ENCODE results near the gene EI24. TPM values are rescaled to one million over a fixed set of nuclear protein-coding genes. Genes with fewer than 3 reads are reported as not detected.

The EI24 gene
- total RNA-seq, 2 experiments from 2014 or later = 45.8 to 46.2 TPM

- Mint-ChIP-seq H3K27ac (no peak overlapping the region), H3K9me3 (ENCODE audit: insufficient read depth) (no peaks in the 10 kb centered on the region), H3K4me1 (ENCODE audit: low read depth) (no peaks in the 10 kb centered on the region), H3K36me3 (ENCODE audit: low read depth) (peaks cover 44% of the 10 kb centered on the region), H3K27me3 (ENCODE audit: low read depth) (no peaks in the 10 kb centered on the region), H3K4me3 (no peak overlapping the region)
- CTCF ChIA-PET = interaction anchor here (1.6 kb wide), 1 partner anchor 14 kb away, joined by 3 read pairs; the partner anchor contains the start of gene EI24
- DNase-seq (no peak), ATAC-seq (no peak)
- POLR2A ChIA-PET = interaction anchor here (1.1 to 1.5 kb wide), 2 partner anchors 8 to 13 kb away, joined by 3 to 7 read pairs; no protein-coding TSS in a partner anchor
Measured at GRCh38 chr11:125583496-125583895, 14.2 kb downstream of the EI24 start.

- DNase-seq (no peak), ATAC-seq (no peak)
- CTCF ChIA-PET = no interaction called here
- H3K27ac Mint-ChIP-seq = no peak overlapping the region
- H3K36me3 Mint-ChIP-seq (ENCODE audit: low read depth) = peaks cover 31% of the 10 kb centered on the region
- no peaks in the 10 kb centered on the region for H3K4me1 Mint-ChIP-seq (ENCODE audit: low read depth)
- POLR2A ChIA-PET = no interaction called here
- H3K27me3 Mint-ChIP-seq (ENCODE audit: low read depth) = no peaks in the 10 kb centered on the region
- H3K9me3 Mint-ChIP-seq (ENCODE audit: insufficient read depth) = no peaks in the 10 kb centered on the region
- no peak overlapping the region for H3K4me3 Mint-ChIP-seq
Measured at GRCh38 chr11:125585487-125585886, 16.2 kb downstream of the EI24 start.

GRCh38 chr11:125586623-125587022, 17.3 kb downstream of the EI24 start:
- ChIA-PET CTCF (interaction anchor here (0.5 to 1.0 kb wide), 2 partner anchors 17 to 337 kb away, joined by 3 read pairs; partner anchors contain the start of gene EI24), POLR2A (no interaction called here)
- peaks cover 27% of the 10 kb centered on the region for H3K36me3 Mint-ChIP-seq (ENCODE audit: low read depth)
- no peak for ATAC-seq
- H3K9me3 Mint-ChIP-seq (ENCODE audit: insufficient read depth) = no peaks in the 10 kb centered on the region
- no peak overlapping the region for H3K4me3 Mint-ChIP-seq
- peaks cover 6% of the 10 kb centered on the region for H3K4me1 Mint-ChIP-seq (ENCODE audit: low read depth)
- no peak overlapping the region for H3K27ac Mint-ChIP-seq
- H3K27me3 Mint-ChIP-seq (ENCODE audit: low read depth) = no peaks in the 10 kb centered on the region
- no peak for DNase-seq

GRCh38 chr11:125587480-125587879, 18.2 kb downstream of the EI24 start:
- no peaks in the 10 kb centered on the region for H3K27me3 Mint-ChIP-seq (ENCODE audit: low read depth)
- ATAC-seq (no peak), DNase-seq (no peak)
- H3K4me1 Mint-ChIP-seq (ENCODE audit: low read depth) = peaks cover 6% of the 10 kb centered on the region
- ChIA-PET POLR2A (no interaction called here), CTCF (no interaction called here)
- peaks cover 24% of the 10 kb centered on the region for H3K36me3 Mint-ChIP-seq (ENCODE audit: low read depth)
- H3K9me3 Mint-ChIP-seq (ENCODE audit: insufficient read depth) = no peaks in the 10 kb centered on the region
- H3K4me3 Mint-ChIP-seq = no peak overlapping the region
- H3K27ac Mint-ChIP-seq = no peak overlapping the region

GRCh38 chr11:125588505-125588904, 19.2 kb downstream of the EI24 start:
- H3K9me3 Mint-ChIP-seq (ENCODE audit: insufficient read depth) = no peaks in the 10 kb centered on the region
- no peak for ATAC-seq
- no peak overlapping the region for H3K4me3 Mint-ChIP-seq
- H3K36me3 Mint-ChIP-seq (ENCODE audit: low read depth) = peaks cover 22% of the 10 kb centered on the region
- CTCF ChIA-PET = interaction anchor here (0.6 to 1.6 kb wide), 2 partner anchors 19 to 694 kb away, joined by 3 to 4 read pairs; partner anchors contain the start of gene EI24
- DNase-seq = no peak
- POLR2A ChIA-PET = interaction anchor here (0.6 kb wide), 1 partner anchor 18 kb away, joined by 3 read pairs; no protein-coding TSS in a partner anchor
- no peak overlapping the region for H3K27ac Mint-ChIP-seq
- H3K27me3 Mint-ChIP-seq (ENCODE audit: low read depth) = no peaks in the 10 kb centered on the region
- H3K4me1 Mint-ChIP-seq (ENCODE audit: low read depth) = peaks cover 8% of the 10 kb centered on the region

GRCh38 chr11:125591649-125592304, 22.5 kb downstream of the EI24 start:
- peak overlapping the region; percentile 96 for H3K27ac Mint-ChIP-seq
- H3K4me3 Mint-ChIP-seq = peak overlapping the region; percentile 93
- DNase-seq = peak; percentile 54
- CTCF ChIA-PET = interaction anchor here (0.9 to 4.4 kb wide), 8 partner anchors 9 to 78 kb away, joined by 3 to 25 read pairs (median 4); partner anchors contain the start of genes CHEK1 and EI24
- H3K9me3 Mint-ChIP-seq (ENCODE audit: insufficient read depth) = no peaks in the 10 kb centered on the region
- peaks cover 21% of the 10 kb centered on the region for H3K36me3 Mint-ChIP-seq (ENCODE audit: low read depth)
- POLR2A ChIA-PET = interaction anchor here (0.5 to 3.8 kb wide), 11 partner anchors 9 to 296 kb away, joined by 3 to 32 read pairs (median 3); partner anchors contain the start of genes CHEK1, EI24 and HYLS1
- H3K27me3 Mint-ChIP-seq (ENCODE audit: low read depth) = no peaks in the 10 kb centered on the region
- peaks cover 33% of the 10 kb centered on the region for H3K4me1 Mint-ChIP-seq (ENCODE audit: low read depth)
- ATAC-seq = peak; percentile 23

GRCh38 chr11:125592305-125593113, 23.2 kb downstream of the EI24 start, which contains the start of gene STT3A:
Gene STT3A (plus strand): TSS chr11:125592852. CDS start chr11:125595916, 3,064 bp downstream.
- Mint-ChIP-seq H3K4me3 (peak within 1 kb of the TSS; percentile 93), H3K36me3 (ENCODE audit: low read depth) (peaks cover 26% of the 10 kb centered on the region), H3K4me1 (ENCODE audit: low read depth) (peaks cover 34% of the 10 kb centered on the region), H3K9me3 (ENCODE audit: insufficient read depth) (no peaks in the 10 kb centered on the region), H3K27ac (peak within 1 kb of the TSS; percentile 96), H3K27me3 (ENCODE audit: low read depth) (no peaks in the 10 kb centered on the region)
- ChIA-PET CTCF (interaction anchor here (1.1 to 4.4 kb wide), 6 partner anchors 10 to 77 kb away, joined by 3 to 25 read pairs (median 6); partner anchors contain the start of genes CHEK1 and EI24), POLR2A (interaction anchor here (0.6 to 3.8 kb wide), 12 partner anchors 9 to 295 kb away, joined by 3 to 32 read pairs (median 4); partner anchors contain the start of genes CHEK1, EI24 and HYLS1)
- peak; percentile 98 for ATAC-seq
- peak; percentile 98 for DNase-seq

- H3K4me3 Mint-ChIP-seq = peak overlapping the region; percentile 93
- ATAC-seq (peak; percentile 6), DNase-seq (peak; percentile 27)
- H3K27me3 Mint-ChIP-seq (ENCODE audit: low read depth) = no peaks in the 10 kb centered on the region
- CTCF ChIA-PET = interaction anchor here (1.5 to 4.4 kb wide), 3 partner anchors 23 to 33 kb away, joined by 6 to 25 read pairs (median 16); partner anchors contain the start of genes CHEK1 and EI24
- POLR2A ChIA-PET = interaction anchor here (0.5 to 3.8 kb wide), 8 partner anchors 8 to 294 kb away, joined by 3 to 32 read pairs (median 6); partner anchors contain the start of genes CHEK1, EI24 and HYLS1
- H3K9me3 Mint-ChIP-seq (ENCODE audit: insufficient read depth) = no peaks in the 10 kb centered on the region
- peaks cover 31% of the 10 kb centered on the region for H3K36me3 Mint-ChIP-seq (ENCODE audit: low read depth)
- H3K27ac Mint-ChIP-seq = peak overlapping the region; percentile 96
- peaks cover 34% of the 10 kb centered on the region for H3K4me1 Mint-ChIP-seq (ENCODE audit: low read depth)
Measured at GRCh38 chr11:125593114-125593820, 24.0 kb downstream of the EI24 start.

GRCh38 chr11:125594958-125595357, 25.7 kb downstream of the EI24 start:
- Mint-ChIP-seq H3K27ac (peak overlapping the region; percentile 43), H3K9me3 (ENCODE audit: insufficient read depth) (no peaks in the 10 kb centered on the region), H3K4me1 (ENCODE audit: low read depth) (peaks cover 34% of the 10 kb centered on the region), H3K27me3 (ENCODE audit: low read depth) (no peaks in the 10 kb centered on the region), H3K36me3 (ENCODE audit: low read depth) (peaks cover 42% of the 10 kb centered on the region), H3K4me3 (no peak overlapping the region)
- CTCF ChIA-PET = no interaction called here
- ATAC-seq (no peak), DNase-seq (no peak)
- POLR2A ChIA-PET = no interaction called here

GRCh38 chr11:125600663-125601062, 31.4 kb downstream of the EI24 start:
- no peak overlapping the region for H3K27ac Mint-ChIP-seq
- peaks cover 62% of the 10 kb centered on the region for H3K36me3 Mint-ChIP-seq (ENCODE audit: low read depth)
- H3K27me3 Mint-ChIP-seq (ENCODE audit: low read depth) = no peaks in the 10 kb centered on the region
- H3K9me3 Mint-ChIP-seq (ENCODE audit: insufficient read depth) = no peaks in the 10 kb centered on the region
- H3K4me3 Mint-ChIP-seq = no peak overlapping the region
- H3K4me1 Mint-ChIP-seq (ENCODE audit: low read depth) = peaks cover 8% of the 10 kb centered on the region
- ChIA-PET CTCF (no interaction called here), POLR2A (interaction anchor here (0.6 kb wide), 1 partner anchor 8 kb away, joined by 3 read pairs; no protein-coding TSS in a partner anchor)
- ATAC-seq = no peak
- no peak for DNase-seq

GRCh38 chr11:125603207-125603606, 33.9 kb downstream of the EI24 start:
- DNase-seq (no peak), ATAC-seq (no peak)
- Mint-ChIP-seq H3K36me3 (ENCODE audit: low read depth) (peaks cover 64% of the 10 kb centered on the region), H3K4me1 (ENCODE audit: low read depth) (peaks cover 4% of the 10 kb centered on the region), H3K27me3 (ENCODE audit: low read depth) (no peaks in the 10 kb centered on the region), H3K4me3 (no peak overlapping the region), H3K9me3 (ENCODE audit: insufficient read depth) (no peaks in the 10 kb centered on the region), H3K27ac (no peak overlapping the region)
- CTCF ChIA-PET = no interaction called here
- POLR2A ChIA-PET = interaction anchor here (0.6 kb wide), 1 partner anchor 347 kb away, joined by 3 read pairs; no protein-coding TSS in a partner anchor
